ENCODE results near the gene TIA1.

The TIA1 gene

DNA sequence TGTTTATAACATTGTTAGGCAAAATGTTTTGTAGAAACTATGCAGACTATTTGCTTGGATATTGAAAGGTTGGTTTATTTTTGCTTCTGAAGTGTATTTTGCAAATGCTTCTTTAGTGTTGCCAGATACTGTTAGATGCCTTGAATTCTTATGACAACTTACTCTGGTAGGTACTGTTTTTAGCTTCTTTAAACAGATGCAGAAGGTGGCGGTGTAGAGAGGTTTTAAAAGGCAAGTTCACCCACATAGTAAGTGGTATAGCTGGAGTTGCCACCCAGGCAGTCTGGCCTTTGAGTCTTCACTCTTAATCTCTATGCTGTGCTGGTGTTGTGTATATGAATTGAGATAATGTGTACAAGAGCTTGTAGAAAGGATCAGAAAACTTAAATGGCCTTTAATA, 13.1 kb upstream of the TIA1 start:
- H4K91ac ChIP-seq (ENCODE audit: low read length): no peak overlapping the region
- no peaks in the 10 kb centered on the region for H3K27me3 ChIP-seq (ENCODE audit: control insufficient read depth in 1 of 2, insufficient read depth in 1 of 2, low read length in 2 of 2)
- peak overlapping the region; percentile 66 for H3K9ac ChIP-seq (ENCODE audit: low read length)
- H2BK12ac ChIP-seq (ENCODE audit: low read length in 2 of 2): no peak overlapping the region
- no peak overlapping the region for H3K4me2 ChIP-seq (ENCODE audit: low read length, poor library complexity, severe bottlenecking)
- H3K4ac ChIP-seq (ENCODE audit: low read depth in 1 of 2, low read length in 2 of 2): no peak overlapping the region
- no peak overlapping the region for H3K27ac ChIP-seq (ENCODE audit: low read length, poor library complexity, severe bottlenecking)
- H3K36me3 ChIP-seq (ENCODE audit: control insufficient read depth in 1 of 2, insufficient read depth in 2 of 2, low read depth in 1 of 2, low read length in 2 of 2): peaks cover 24 to 61% of the 10 kb centered on the region in 2 experiments
- no peak overlapping the region for H2AFZ ChIP-seq (ENCODE audit: low read depth, low read length)
- H3K23ac ChIP-seq (ENCODE audit: low read length in 2 of 2): no peak overlapping the region
- no peak overlapping the region for H2AK5ac ChIP-seq (ENCODE audit: low read length, severe bottlenecking)
- peaks cover 28% of the 10 kb centered on the region for H3K79me1 ChIP-seq (replicated peaks; ENCODE audit: low read length, poor library complexity, severe bottlenecking)
- H4K8ac ChIP-seq (ENCODE audit: low read length): no peak overlapping the region
- H2BK120ac ChIP-seq (ENCODE audit: low read depth, low read length): no peak overlapping the region
- no peak overlapping the region for H3K18ac ChIP-seq (ENCODE audit: low read depth in 1 of 2, low read length in 2 of 2)
- H3K4me3 ChIP-seq (ENCODE audit: insufficient read depth in 1 of 2, low read depth in 1 of 2, low read length in 2 of 2): no peak overlapping the region
- H2BK5ac ChIP-seq (ENCODE audit: low read depth, low read length, poor library complexity, severe bottlenecking): no peak overlapping the region
- peaks cover 6% of the 10 kb centered on the region for H3K4me1 ChIP-seq (ENCODE audit: control insufficient read depth, insufficient read depth, low read depth, low read length)
- no peak overlapping the region for H2BK15ac ChIP-seq (ENCODE audit: low read depth, poor library complexity, severe bottlenecking)
- no peak for DNase-seq
- no peaks in the 10 kb centered on the region for H3K9me3 ChIP-seq (ENCODE audit: control insufficient read depth, low read length)
- H3K14ac ChIP-seq (ENCODE audit: low read length in 2 of 2): no peak overlapping the region
- WGBS: 74% methylated on average over 1 of the region's 1 CpG

DNA sequence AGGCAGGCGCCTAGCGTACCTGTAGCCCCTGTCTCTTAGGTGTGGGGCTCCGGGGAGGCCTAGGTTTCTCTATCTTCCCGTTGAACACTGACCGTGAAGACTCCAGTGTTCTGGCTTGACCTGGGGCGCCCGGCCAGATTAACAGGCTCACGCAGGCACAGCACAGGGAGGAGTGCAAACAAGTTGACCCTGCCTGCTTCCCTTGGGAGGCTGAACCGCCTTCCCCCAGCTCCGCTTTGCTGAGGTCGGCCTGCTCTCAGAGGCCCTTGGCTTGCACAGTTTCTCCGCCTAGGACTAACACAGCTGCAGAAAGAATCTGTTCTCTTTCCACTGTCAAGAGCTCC, 10.1 kb upstream of the TIA1 start:
- no peak overlapping the region for H4K91ac ChIP-seq (ENCODE audit: low read length)
- H4K8ac ChIP-seq (ENCODE audit: low read length): no peak overlapping the region
- peak overlapping the region; percentile 82 for H3K9ac ChIP-seq (ENCODE audit: low read length)
- H3K4ac ChIP-seq (ENCODE audit: low read depth in 1 of 2, low read length in 2 of 2): peak overlapping the region in 1 of 2 experiments; percentile 34
- peaks cover 6% of the 10 kb centered on the region for H3K4me1 ChIP-seq (ENCODE audit: control insufficient read depth, insufficient read depth, low read depth, low read length)
- peaks cover 21% of the 10 kb centered on the region for H3K79me1 ChIP-seq (replicated peaks; ENCODE audit: low read length, poor library complexity, severe bottlenecking)
- H3K18ac ChIP-seq (ENCODE audit: low read depth in 1 of 2, low read length in 2 of 2): peak overlapping the region; percentile 53 to 97
- H3K14ac ChIP-seq (ENCODE audit: low read length in 2 of 2): peak overlapping the region in 1 of 2 experiments; percentile 69
- H3K27ac ChIP-seq (ENCODE audit: low read length, poor library complexity, severe bottlenecking): peak overlapping the region; percentile 19
- no peaks in the 10 kb centered on the region for H3K27me3 ChIP-seq (ENCODE audit: control insufficient read depth in 1 of 2, insufficient read depth in 1 of 2, low read length in 2 of 2)
- H2BK120ac ChIP-seq (ENCODE audit: low read depth, low read length): peak overlapping the region; percentile 29
- H3K36me3 ChIP-seq (ENCODE audit: control insufficient read depth in 1 of 2, insufficient read depth in 2 of 2, low read depth in 1 of 2, low read length in 2 of 2): peaks cover 10 to 36% of the 10 kb centered on the region in 2 experiments
- H2BK15ac ChIP-seq (ENCODE audit: low read depth, poor library complexity, severe bottlenecking): no peak overlapping the region
- DNase-seq: peak; percentile 63
- no peak overlapping the region for H2BK12ac ChIP-seq (ENCODE audit: low read length in 2 of 2)
- H3K4me2 ChIP-seq (ENCODE audit: low read length, poor library complexity, severe bottlenecking): peak overlapping the region; percentile 51
- no peak overlapping the region for H2BK5ac ChIP-seq (ENCODE audit: low read depth, low read length, poor library complexity, severe bottlenecking)
- H3K9me3 ChIP-seq (ENCODE audit: control insufficient read depth, low read length): no peaks in the 10 kb centered on the region
- peak overlapping the region; percentile 77 to 86 for H3K4me3 ChIP-seq (ENCODE audit: insufficient read depth in 1 of 2, low read depth in 1 of 2, low read length in 2 of 2)
- H2AFZ ChIP-seq (ENCODE audit: low read depth, low read length): peak overlapping the region; percentile 70
- 1% methylated on average over 12 of the region's 12 CpGs for WGBS
- peak overlapping the region in 1 of 2 experiments; percentile 61 for H3K23ac ChIP-seq (ENCODE audit: low read length in 2 of 2)
- no peak overlapping the region for H2AK5ac ChIP-seq (ENCODE audit: low read length, severe bottlenecking)

DNA sequence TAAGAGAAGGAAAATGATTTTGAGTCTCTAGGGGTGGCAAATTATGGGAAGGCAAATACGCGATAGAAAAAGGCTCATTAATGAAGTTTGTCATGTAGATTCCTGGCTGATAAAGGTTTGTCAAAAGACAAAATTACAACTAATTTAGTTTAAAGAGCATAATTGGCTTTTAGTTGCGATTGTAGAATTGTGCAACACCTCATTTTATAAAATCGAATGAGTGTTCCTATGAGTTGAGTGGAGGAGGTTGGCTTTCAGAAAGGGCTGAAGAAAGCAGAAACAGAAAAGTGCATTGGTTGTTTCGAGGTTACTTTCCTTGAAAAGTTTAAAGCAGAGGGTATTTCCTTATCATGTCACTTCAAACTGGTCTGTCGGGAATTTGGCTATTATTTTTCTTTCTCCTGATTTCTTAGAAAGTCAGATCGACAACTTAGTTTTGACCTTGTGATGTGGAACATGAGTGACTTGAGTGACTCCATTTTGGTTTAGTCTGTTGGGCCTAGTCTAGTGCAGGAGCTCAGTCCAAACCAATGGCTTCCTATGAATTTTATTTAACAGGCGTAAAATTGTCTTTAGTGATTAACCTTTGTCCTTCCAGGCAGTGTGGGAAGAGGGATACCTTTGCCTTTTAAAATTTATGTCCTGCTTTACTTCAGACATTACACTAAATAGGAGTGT, 7.3 kb upstream of the TIA1 start:
- Histone ChIP-seq H2AK5ac (ENCODE audit: low read length, severe bottlenecking) (no peak overlapping the region), H3K4me2 (ENCODE audit: low read length, poor library complexity, severe bottlenecking) (no peak overlapping the region), H3K14ac (ENCODE audit: low read length in 2 of 2) (no peak overlapping the region), H4K8ac (ENCODE audit: low read length) (no peak overlapping the region), H3K4ac (ENCODE audit: low read depth in 1 of 2, low read length in 2 of 2) (no peak overlapping the region), H3K23ac (ENCODE audit: low read length in 2 of 2) (no peak overlapping the region), H2BK5ac (ENCODE audit: low read depth, low read length, poor library complexity, severe bottlenecking) (no peak overlapping the region), H3K4me1 (ENCODE audit: control insufficient read depth, insufficient read depth, low read depth, low read length) (peaks cover 6% of the 10 kb centered on the region), H2AFZ (ENCODE audit: low read depth, low read length) (no peak overlapping the region), H2BK120ac (ENCODE audit: low read depth, low read length) (no peak overlapping the region), H2BK12ac (ENCODE audit: low read length in 2 of 2) (no peak overlapping the region), H3K36me3 (ENCODE audit: control insufficient read depth in 1 of 2, insufficient read depth in 2 of 2, low read depth in 1 of 2, low read length in 2 of 2) (peaks cover 6 to 13% of the 10 kb centered on the region in 2 experiments), H2BK15ac (ENCODE audit: low read depth, poor library complexity, severe bottlenecking) (no peak overlapping the region), H3K79me1 (replicated peaks; ENCODE audit: low read length, poor library complexity, severe bottlenecking) (peaks cover 15% of the 10 kb centered on the region), H3K9ac (ENCODE audit: low read length) (no peak overlapping the region), H3K9me3 (ENCODE audit: control insufficient read depth, low read length) (no peaks in the 10 kb centered on the region), H3K27ac (ENCODE audit: low read length, poor library complexity, severe bottlenecking) (no peak overlapping the region), H4K91ac (ENCODE audit: low read length) (no peak overlapping the region), H3K4me3 (ENCODE audit: insufficient read depth in 1 of 2, low read depth in 1 of 2, low read length in 2 of 2) (no peak overlapping the region), H3K27me3 (ENCODE audit: control insufficient read depth in 1 of 2, insufficient read depth in 1 of 2, low read length in 2 of 2) (no peaks in the 10 kb centered on the region), H3K18ac (ENCODE audit: low read depth in 1 of 2, low read length in 2 of 2) (no peak overlapping the region)
- no peak for DNase-seq
- WGBS: 99% methylated on average over 8 of the region's 8 CpGs

DNA sequence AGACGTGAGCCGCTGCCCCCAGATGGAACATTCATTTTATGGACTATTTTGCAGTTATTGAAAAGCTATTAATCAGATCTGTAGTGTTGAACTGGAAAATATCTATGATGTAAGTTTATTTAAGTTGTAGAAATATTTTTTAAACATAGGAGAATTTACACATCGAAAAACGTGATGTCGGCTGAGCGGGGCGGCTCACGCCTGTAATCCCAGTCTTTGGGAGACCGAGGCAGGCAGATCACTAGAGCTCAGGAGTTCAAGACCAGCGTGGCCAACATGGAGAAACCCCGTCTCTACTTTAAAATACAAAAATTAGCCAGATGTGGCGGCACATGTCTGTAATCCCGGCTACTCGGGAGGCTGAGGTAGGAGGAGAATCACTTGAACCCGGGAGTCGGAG, 2.0 kb upstream of the TIA1 start:
- H2BK15ac ChIP-seq (ENCODE audit: low read depth, poor library complexity, severe bottlenecking): no peak overlapping the region
- no peak overlapping the region for H3K4me2 ChIP-seq (ENCODE audit: low read length, poor library complexity, severe bottlenecking)
- H3K9me3 ChIP-seq (ENCODE audit: control insufficient read depth, low read length): no peaks in the 10 kb centered on the region
- DNase-seq: no peak
- 95% methylated on average over 13 of the region's 16 CpGs for WGBS
- no peak overlapping the region for H2BK5ac ChIP-seq (ENCODE audit: low read depth, low read length, poor library complexity, severe bottlenecking)
- H4K8ac ChIP-seq (ENCODE audit: low read length): no peak overlapping the region
- no peaks in the 10 kb centered on the region for H3K27me3 ChIP-seq (ENCODE audit: control insufficient read depth in 1 of 2, insufficient read depth in 1 of 2, low read length in 2 of 2)
- H3K79me1 ChIP-seq (replicated peaks; ENCODE audit: low read length, poor library complexity, severe bottlenecking): no peaks in the 10 kb centered on the region
- H3K18ac ChIP-seq (ENCODE audit: low read depth in 1 of 2, low read length in 2 of 2): no peak overlapping the region
- H3K4me1 ChIP-seq (ENCODE audit: control insufficient read depth, insufficient read depth, low read depth, low read length): peaks cover 6% of the 10 kb centered on the region
- no peak overlapping the region for H3K4ac ChIP-seq (ENCODE audit: low read depth in 1 of 2, low read length in 2 of 2)
- H3K23ac ChIP-seq (ENCODE audit: low read length in 2 of 2): no peak overlapping the region
- no peak overlapping the region for H2AFZ ChIP-seq (ENCODE audit: low read depth, low read length)
- H2BK12ac ChIP-seq (ENCODE audit: low read length in 2 of 2): no peak overlapping the region
- H2AK5ac ChIP-seq (ENCODE audit: low read length, severe bottlenecking): no peak overlapping the region
- no peak overlapping the region for H3K27ac ChIP-seq (ENCODE audit: low read length, poor library complexity, severe bottlenecking)
- H4K91ac ChIP-seq (ENCODE audit: low read length): no peak overlapping the region
- no peaks in the 10 kb centered on the region for H3K36me3 ChIP-seq (ENCODE audit: control insufficient read depth in 1 of 2, insufficient read depth in 2 of 2, low read depth in 1 of 2, low read length in 2 of 2)
- H3K14ac ChIP-seq (ENCODE audit: low read length in 2 of 2): no peak overlapping the region
- no peak overlapping the region for H3K4me3 ChIP-seq (ENCODE audit: insufficient read depth in 1 of 2, low read depth in 1 of 2, low read length in 2 of 2)
- no peak overlapping the region for H3K9ac ChIP-seq (ENCODE audit: low read length)
- no peak overlapping the region for H2BK120ac ChIP-seq (ENCODE audit: low read depth, low read length)
